ENCODE data around the gene AAR2.

Gene AAR2

DNA sequence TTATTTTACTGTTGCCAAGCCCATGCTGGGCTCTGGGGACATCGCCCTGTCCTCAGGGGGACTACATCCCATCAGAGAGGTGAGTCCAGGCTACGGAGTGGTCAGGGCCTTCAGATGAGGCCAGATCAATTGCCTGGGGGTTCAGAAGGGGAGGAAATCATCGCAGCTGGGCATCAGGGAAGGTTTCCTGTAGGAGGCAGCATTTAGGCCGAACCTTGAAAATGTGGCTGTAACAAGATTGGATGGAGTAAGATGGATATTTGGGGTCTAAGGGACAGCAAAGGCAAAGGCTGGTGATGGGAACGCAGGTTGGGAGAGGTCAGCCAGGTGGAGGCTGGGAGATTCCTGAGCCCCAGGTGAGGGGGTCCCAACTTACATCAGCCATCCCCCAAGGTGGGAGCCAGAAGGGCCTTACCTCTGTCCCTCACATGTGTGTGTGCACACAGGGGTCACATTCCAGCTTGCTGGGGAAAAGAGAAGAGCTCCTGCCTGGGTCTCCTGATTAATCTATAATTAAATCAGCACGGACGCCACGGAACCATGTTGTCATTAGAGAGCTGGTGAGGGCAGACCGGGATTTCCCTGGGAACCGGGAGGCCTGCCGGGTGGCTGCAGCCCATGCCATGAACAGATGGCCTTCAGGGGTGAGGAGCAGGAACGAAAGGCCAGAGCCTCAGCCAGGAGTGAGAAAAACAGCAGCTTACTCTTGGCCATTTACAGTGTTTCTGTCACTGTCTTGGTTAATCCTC lies 39.3 kb downstream of the AAR2 start:
- DNase-seq (ENCODE audit: extremely low read depth in 1 of 2, low read depth in 1 of 2) = no peak

DNA sequence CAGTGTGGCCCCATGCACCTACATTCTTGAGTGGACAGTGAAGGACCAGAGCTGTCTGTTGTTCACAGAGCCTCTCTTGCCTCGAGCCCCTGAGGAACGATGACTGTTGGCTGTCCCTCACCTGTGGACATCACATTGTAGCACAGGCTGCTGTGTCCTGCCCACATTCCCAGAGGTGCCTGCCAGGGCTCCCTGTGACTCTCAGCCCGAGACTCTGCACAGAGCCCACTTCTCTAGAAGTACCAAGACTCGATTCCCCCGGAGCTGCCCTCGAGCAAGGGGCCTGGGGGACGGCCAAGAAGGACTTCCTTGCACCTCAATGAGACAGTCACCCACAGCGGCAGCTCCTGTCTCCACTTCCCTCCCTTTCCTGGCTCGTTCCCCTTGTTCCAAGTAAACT lies 41.3 kb downstream of the AAR2 start:
- no peak for DNase-seq (ENCODE audit: extremely low read depth in 1 of 2, low read depth in 1 of 2)

GRCh38 chr20:36279362-36279761 lies 43.1 kb downstream of the AAR2 start:
- no peak for DNase-seq (ENCODE audit: extremely low read depth in 1 of 2, low read depth in 1 of 2)

DNA sequence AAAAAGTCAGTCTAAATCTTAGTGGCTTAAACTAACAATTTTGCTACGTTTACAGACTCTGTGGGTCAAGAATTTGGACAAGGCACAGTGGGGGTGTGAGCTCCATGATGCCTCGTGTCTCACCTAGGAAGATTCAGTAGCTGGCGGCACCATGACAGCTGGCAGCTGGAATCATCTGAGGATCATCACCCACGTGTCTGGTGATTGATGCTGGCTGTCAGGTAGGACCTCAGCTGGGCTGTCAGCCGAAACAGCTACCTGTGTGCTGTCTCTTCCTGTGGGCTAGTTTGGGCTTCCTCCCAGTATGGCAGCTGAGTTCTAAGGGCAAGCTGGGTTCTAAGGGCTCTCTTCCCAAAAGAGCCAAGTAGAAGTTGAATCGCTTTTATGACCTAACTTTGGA lies 43.5 kb downstream of the AAR2 start:
- DNase-seq (ENCODE audit: extremely low read depth in 1 of 2, low read depth in 1 of 2) = no peak

DNA sequence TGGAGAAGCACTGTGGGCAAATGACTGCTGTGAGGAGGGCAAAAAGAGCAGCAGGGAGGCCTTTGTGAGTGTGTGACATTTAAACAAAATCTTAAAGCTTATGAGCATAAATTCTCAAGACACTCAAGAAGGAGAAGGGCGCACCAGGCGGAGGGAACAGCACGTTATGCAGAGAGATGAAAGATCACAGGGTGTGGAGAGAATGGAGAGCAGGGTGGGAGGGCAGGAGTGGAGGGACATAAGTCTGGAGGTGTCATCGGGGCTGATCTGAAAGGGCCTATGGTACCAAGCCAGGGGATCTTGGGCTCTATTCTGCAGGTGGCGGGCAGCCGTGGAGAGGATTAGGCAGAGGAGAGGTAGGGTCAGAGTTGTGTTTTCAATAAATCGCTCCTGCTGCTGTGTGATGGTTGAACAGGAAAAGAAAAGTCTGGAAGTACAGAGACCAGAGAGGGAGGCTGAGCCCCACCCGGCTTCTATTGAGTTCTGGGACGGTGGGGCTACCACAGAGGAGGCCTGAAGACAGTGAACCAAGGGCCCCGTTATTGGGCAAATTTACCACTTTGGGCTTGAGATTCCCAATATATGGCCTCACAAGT lies 45.6 kb downstream of the AAR2 start:
- no peak for DNase-seq (ENCODE audit: extremely low read depth in 1 of 2, low read depth in 1 of 2)

DNA sequence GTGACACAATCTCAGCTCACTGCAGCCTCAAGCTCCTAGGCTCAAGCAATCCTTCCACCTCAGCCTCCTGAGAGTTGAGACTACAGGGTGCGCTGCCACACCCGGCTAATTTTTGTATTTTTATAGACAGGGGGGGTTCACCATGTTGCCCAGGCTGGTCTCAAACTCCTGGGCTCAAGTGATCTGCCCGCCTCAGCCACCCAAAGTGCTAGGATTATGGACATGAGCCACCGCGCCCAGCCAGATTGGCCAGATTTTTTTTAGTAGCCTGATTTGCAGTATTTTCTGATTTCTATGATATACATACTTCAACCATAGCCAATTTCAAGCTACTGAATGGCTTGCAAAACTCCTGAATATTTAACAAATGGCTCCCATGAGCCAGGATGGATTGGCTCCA lies 48.5 kb downstream of the AAR2 start:
- DNase-seq (ENCODE audit: extremely low read depth in 1 of 2, low read depth in 1 of 2) = no peak

DNA sequence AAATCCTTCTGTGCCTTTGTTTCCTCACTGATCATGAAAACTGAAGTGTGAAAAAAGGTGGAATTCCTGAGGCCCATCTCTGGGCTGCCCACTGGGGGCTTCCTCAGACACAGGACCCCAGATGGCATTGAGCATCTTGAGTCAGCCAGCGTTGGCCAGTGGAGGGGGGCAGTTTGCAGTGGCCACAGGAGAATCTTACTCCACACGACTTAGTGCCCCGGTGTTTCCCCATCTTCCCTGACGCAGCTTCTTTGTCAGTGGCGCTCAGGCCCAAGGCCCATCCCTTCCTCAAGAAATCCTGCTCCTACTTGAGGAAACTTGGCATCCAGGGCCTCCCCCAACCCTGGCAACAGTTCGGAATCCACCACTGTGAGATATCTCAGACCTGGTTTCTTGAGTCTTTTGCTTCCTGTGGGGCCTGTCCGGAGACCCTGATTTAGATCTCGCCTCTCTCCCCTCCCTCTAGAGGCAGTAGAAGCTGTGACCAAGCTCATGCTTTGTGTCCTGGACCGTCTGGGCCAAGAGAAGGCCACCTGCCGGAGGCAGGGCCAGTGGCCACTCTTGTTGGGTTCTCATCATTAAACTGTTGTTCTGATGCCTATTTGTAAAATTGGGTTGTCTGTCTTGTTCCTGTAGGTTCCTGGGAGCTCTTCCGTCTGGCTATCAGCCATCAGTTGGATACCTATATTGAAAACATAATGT lies 49.6 kb downstream of the AAR2 start:
- no peak for DNase-seq (ENCODE audit: extremely low read depth in 1 of 2, low read depth in 1 of 2)

- no peak for DNase-seq (ENCODE audit: extremely low read depth in 1 of 2, low read depth in 1 of 2)
Measured at GRCh38 chr20:36297656-36298055, 61.4 kb downstream of the AAR2 start.

- no peak for DNase-seq (ENCODE audit: extremely low read depth in 1 of 2, low read depth in 1 of 2)
Measured at GRCh38 chr20:36298061-36298460, 61.8 kb downstream of the AAR2 start.

- no peak for DNase-seq (ENCODE audit: extremely low read depth in 1 of 2, low read depth in 1 of 2)
Measured at GRCh38 chr20:36298795-36299339, 62.6 kb downstream of the AAR2 start.

DNA sequence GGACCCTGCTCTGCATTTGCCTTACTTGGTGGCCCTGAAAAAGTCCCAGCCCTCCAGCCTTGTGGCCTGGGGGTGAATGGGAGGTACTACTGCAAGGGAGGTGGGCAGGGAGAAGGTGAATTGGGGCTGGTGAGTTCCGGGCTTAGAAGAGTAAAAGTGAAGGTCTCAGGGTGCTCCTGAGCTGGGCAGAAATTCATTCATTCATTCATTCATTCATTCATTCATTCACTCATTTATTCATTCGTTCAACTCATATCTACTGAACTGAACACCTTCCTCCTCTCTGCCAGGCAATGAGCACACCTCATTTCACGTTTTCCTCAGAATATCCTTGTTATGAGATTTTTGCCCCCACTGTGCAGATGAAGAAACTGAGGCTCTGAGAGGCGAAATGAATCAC lies 63.2 kb downstream of the AAR2 start:
- DNase-seq (ENCODE audit: extremely low read depth in 1 of 2, low read depth in 1 of 2) = no peak

DNA sequence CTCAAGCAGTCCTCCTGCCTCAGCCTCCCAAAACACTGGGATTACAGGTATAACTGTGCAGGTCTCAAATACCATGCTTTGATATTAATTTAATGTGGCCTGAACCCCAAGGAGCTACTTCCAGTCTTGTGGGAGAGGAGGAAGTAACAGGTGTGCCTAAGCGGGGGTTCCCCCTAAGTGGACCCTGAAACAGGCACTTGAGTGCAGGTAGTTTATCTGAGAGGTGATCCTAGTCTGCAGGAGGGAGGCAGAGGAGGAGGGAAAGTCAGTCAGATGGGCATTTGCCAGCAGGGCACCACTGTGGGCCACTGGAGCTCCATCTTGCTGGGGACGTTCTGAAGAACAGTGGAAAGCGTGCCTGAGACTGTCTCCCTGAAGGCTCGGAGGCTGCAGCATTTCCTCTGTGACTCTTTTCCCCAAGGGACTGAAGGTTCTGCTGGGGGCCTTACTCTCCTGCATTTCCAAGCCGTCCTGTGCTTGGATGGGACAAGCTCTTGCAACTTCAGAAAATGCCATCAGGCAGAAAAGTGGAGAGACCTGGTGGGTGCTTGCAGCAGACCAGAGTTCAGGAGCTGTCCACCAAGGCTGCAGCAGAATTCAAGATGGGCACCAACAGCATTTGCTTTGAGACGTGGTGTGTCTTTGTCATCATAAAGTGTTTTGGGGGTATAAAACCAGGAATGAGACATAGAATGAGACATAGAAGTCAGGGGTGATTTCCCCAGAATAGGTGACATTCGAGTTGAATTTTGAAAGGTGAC lies 65.3 kb downstream of the AAR2 start:
- DNase-seq (ENCODE audit: extremely low read depth in 1 of 2, low read depth in 1 of 2) = no peak

DNA sequence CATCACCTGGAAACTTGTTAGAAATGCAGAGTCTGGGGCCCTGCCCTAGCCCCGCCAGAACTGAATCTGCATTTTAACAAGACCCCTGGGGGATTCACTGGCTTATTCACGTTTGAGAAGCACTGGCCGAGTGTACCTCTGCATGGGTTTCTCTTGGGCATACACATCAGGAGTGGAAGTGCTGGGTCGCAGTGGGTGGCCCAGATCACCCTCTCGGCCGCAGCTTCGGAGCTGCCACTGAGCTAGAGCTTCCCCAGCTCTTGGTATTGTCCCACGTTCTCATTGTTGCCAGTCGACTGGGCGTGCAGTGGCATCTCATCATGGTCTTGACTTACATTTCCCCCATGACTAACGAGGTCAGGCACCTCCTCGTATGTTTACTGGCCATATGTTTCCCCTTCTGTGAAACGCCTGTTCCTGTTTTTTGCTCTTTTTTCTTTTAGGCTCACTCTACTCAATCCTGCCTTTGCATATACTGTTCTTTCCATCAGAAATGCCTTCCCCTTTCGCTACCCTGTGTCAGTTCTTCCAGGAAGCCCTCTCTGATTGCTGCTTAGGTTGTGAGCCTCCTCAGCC lies 66.8 kb downstream of the AAR2 start:
- no peak for DNase-seq (ENCODE audit: extremely low read depth in 1 of 2, low read depth in 1 of 2)

- DNase-seq (ENCODE audit: extremely low read depth in 1 of 2, low read depth in 1 of 2) = no peak
Measured at GRCh38 chr20:36303831-36304230, 67.6 kb downstream of the AAR2 start.

GRCh38 chr20:36304786-36305495 lies 68.7 kb downstream of the AAR2 start:
- no peak for DNase-seq (ENCODE audit: extremely low read depth in 1 of 2, low read depth in 1 of 2)

DNA sequence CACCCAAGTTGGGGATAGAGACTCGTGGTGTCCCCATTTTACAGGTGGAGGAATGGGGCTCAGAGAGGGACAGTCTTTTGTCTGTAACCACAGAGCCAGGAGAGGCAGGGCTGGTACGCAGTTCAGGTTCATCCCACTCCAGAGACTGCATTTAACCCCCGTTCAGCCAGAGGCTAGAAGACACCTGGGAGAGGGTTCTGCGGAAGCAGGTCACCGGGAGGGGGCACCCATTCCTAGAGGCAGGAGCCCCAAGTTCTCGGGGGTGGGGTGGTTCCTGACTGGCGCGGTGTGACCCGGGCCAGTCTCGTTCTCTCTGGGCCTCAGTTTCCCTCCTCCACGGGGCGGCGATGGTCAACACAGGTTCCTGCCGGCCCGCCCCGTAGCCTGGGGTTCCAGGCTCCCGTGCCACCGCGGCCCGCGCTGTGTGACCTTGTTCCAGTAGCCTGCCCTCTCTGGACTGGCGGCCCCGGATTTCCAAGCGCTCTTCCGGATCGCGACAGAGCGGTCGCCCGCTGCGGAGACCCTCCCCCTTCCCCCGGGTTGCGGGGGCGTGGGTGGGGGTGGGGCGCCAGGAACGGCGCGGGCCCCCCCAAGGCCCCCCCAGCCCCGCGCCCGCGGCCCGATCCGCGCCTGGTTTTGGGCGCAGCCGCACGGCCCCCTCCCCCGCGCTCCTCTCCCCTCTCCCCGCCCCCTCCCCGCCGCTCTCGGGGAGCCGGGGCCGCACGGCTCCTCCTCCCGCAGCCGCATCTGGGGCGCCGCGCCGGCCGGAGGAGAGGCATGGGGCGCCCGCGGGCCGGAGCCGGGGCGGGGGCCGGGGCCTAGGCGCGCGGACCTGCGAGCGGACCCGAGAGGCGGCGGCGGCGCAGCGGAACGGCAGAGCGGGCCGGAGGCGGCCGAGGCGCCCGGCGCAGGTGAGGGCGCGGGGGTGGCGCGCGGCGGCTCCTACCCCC lies 69.6 kb downstream of the AAR2 start, which contains the start of gene DLGAP4:
Gene DLGAP4 (plus strand): TSS at position 738 of the 950 bp plus-strand sequence. CDS start 125,379 bp downstream, outside the sequence.
- DNase-seq (ENCODE audit: extremely low read depth in 1 of 2, low read depth in 1 of 2) = no peak
